ENCODE results near the gene FAM170B.

GRCh38 chr10:49160110-49160509, 26.3 kb upstream of the FAM170B start:
- TF ChIP-seq, protein P1, sequence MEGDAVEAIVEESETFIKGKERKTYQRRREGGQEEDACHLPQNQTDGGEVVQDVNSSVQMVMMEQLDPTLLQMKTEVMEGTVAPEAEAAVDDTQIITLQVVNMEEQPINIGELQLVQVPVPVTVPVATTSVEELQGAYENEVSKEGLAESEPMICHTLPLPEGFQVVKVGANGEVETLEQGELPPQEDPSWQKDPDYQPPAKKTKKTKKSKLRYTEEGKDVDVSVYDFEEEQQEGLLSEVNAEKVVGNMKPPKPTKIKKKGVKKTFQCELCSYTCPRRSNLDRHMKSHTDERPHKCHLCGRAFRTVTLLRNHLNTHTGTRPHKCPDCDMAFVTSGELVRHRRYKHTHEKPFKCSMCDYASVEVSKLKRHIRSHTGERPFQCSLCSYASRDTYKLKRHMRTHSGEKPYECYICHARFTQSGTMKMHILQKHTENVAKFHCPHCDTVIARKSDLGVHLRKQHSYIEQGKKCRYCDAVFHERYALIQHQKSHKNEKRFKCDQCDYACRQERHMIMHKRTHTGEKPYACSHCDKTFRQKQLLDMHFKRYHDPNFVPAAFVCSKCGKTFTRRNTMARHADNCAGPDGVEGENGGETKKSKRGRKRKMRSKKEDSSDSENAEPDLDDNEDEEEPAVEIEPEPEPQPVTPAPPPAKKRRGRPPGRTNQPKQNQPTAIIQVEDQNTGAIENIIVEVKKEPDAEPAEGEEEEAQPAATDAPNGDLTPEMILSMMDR (IDR thresholded peaks at IDR 0.05), result no peak
- TF ChIP-seq POLR2A (IDR thresholded peaks at IDR 0.05), result no peak

Data from esophagus squamous epithelium (tissue), 4 donors.